ENCODE data around the gene STARD10. TPM values are rescaled to one million over a fixed set of nuclear protein-coding genes. Genes with fewer than 3 reads are reported as not detected.

The STARD10 gene
- total and polyA plus RNA-seq, 9 donors = 39.0 to 84.0 (median 57.9) TPM

DNA sequence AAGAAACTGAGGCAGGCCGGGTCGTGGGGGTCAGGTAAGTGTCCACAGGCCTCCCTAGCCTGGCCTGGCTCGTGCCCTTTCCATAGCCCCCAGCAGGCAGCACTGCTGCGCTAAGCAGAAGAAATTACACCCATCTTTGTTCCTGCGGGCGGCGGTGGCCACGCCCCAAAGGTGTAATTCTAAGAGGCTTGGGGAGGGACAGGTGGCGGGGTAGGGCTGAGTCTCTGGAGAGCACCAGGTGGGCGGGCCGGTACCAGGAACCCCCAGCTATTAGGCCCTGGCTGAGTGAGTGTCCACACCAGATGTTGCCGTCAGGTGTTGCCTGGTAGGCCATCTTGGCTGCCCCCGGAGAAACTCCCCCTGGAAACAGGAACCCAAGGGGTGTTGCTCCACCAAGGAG lies 29.3 kb downstream of the STARD10 start:
- no peaks in the 10 kb centered on the region for H3K9me3 ChIP-seq (replicated peaks; ENCODE audit: control insufficient read depth, low read depth, low read length)
- no peak for DNase-seq

DNA sequence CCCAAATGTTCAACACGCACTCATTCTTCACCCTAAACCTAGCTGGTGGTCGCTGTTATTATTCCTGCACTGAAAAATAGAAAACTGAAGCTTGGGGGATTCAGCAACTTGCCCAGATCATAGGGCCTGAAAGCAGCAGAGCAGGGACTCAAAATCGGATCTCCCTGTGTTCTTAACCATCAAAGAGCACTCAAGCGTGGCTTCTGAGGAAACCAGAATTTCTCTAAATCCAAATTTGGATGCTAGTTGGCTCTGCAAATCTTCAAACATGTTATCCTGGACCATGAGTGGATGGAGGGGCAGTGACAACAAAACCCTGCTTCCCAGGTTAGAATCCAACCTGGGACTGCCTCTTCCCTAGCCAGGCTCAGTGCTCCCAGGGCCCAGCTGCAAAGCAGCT lies 30.0 kb downstream of the STARD10 start:
- H3K27me3 ChIP-seq (ENCODE audit: control insufficient read depth, insufficient read depth, low read length) = no peaks in the 10 kb centered on the region
- WGBS (ENCODE audit: insufficient coverage) = 80% methylated on average over 1 of the region's 4 CpGs
- H3K9me3 ChIP-seq (replicated peaks; ENCODE audit: control insufficient read depth, low read depth, low read length) = no peaks in the 10 kb centered on the region
- no peak overlapping the region for H3K4me3 ChIP-seq (ENCODE audit: low read length)
- DNase-seq = no peak
- H3K36me3 ChIP-seq (ENCODE audit: control insufficient read depth, insufficient read depth, low read length) = no peaks in the 10 kb centered on the region
- no peak overlapping the region for H3K27ac ChIP-seq (ENCODE audit: low read length)
- H3K4me1 ChIP-seq (ENCODE audit: control insufficient read depth, insufficient read depth, low read length) = peaks cover 15% of the 10 kb centered on the region

More for the DNA sequence above, 29.3 kb downstream of the STARD10 start:
- Histone ChIP-seq H3K27ac (ENCODE audit: low read length) (no peak overlapping the region), H3K27me3 (ENCODE audit: control insufficient read depth, insufficient read depth, low read length) (no peaks in the 10 kb centered on the region), H3K4me1 (ENCODE audit: control insufficient read depth, insufficient read depth, low read length) (peaks cover 9% of the 10 kb centered on the region), H3K4me3 (ENCODE audit: low read length) (no peak overlapping the region), H3K36me3 (ENCODE audit: control insufficient read depth, insufficient read depth, low read length) (no peaks in the 10 kb centered on the region)
- 52% methylated on average over 10 of the region's 13 CpGs for WGBS (ENCODE audit: insufficient coverage)

GRCh38 chr11:72762641-72763304 lies 31.1 kb downstream of the STARD10 start:
- H3K27ac ChIP-seq (ENCODE audit: low read length) = no peak overlapping the region
- no peaks in the 10 kb centered on the region for H3K27me3 ChIP-seq (ENCODE audit: control insufficient read depth, insufficient read depth, low read length)
- DNase-seq = no peak
- H3K9me3 ChIP-seq (replicated peaks; ENCODE audit: control insufficient read depth, low read depth, low read length) = no peaks in the 10 kb centered on the region
- 80% methylated on average over 4 of the region's 5 CpGs for WGBS (ENCODE audit: insufficient coverage)
- no peaks in the 10 kb centered on the region for H3K36me3 ChIP-seq (ENCODE audit: control insufficient read depth, insufficient read depth, low read length)
- no peak overlapping the region for H3K4me3 ChIP-seq (ENCODE audit: low read length)
- peaks cover 23% of the 10 kb centered on the region for H3K4me1 ChIP-seq (ENCODE audit: control insufficient read depth, insufficient read depth, low read length)

DNA sequence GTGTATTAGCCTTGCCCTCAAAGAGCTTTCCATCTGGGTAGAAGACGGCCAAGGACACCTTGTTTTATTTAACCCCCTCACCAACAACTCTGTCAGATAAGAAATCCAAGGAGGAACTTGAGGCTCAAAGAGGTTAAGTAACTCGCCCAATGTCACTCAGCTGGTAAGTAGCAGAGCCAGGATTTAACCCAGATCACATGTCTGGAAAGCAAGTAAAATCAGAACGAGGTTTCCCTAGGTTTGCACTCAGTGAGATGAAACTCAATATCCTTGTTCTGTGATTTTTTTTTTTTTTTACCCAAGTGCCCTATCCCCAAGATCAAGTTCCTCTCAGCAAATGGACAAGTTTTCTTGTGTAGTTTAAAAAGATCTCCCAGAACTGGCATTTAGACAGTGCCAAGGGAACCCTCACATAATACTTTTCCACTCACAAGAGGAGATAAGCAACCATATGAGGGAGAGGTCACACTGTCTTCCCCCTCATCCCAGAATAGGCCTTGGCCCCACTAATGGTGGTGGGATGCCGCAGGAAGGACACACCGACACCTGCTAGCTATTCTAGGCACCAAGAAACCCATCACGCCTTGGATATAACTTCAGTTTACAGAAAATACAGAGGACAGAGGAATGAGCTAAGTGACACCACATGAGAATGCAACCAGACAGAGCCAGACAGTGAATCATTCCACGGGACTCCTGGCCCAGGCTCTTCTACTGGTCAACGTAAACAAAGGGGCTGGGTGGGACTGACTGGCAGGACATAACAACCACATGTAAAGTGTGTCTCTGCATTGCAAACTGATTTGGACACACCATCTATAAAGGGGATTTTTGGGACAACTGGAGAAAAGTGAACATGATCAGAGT lies 33.1 kb downstream of the STARD10 start:
- H3K4me3 ChIP-seq (ENCODE audit: low read length) = no peak overlapping the region
- no peak for DNase-seq
- no peaks in the 10 kb centered on the region for H3K9me3 ChIP-seq (replicated peaks; ENCODE audit: control insufficient read depth, low read depth, low read length)
- H3K27ac ChIP-seq (ENCODE audit: low read length) = peak overlapping the region; percentile 24
- H3K27me3 ChIP-seq (ENCODE audit: control insufficient read depth, insufficient read depth, low read length) = no peaks in the 10 kb centered on the region
- H3K4me1 ChIP-seq (ENCODE audit: control insufficient read depth, insufficient read depth, low read length) = peaks cover 27% of the 10 kb centered on the region
- WGBS (ENCODE audit: insufficient coverage) = 80% methylated on average over 3 of the region's 8 CpGs
- H3K36me3 ChIP-seq (ENCODE audit: control insufficient read depth, insufficient read depth, low read length) = peaks cover 7% of the 10 kb centered on the region

- Histone ChIP-seq H3K27ac (ENCODE audit: low read length) (peak overlapping the region; percentile 75), H3K36me3 (ENCODE audit: control insufficient read depth, insufficient read depth, low read length) (peaks cover 7% of the 10 kb centered on the region), H3K27me3 (ENCODE audit: control insufficient read depth, insufficient read depth, low read length) (no peaks in the 10 kb centered on the region), H3K4me3 (ENCODE audit: low read length) (no peak overlapping the region), H3K4me1 (ENCODE audit: control insufficient read depth, insufficient read depth, low read length) (peaks cover 28% of the 10 kb centered on the region), H3K9me3 (replicated peaks; ENCODE audit: control insufficient read depth, low read depth, low read length) (no peaks in the 10 kb centered on the region)
- no peak for DNase-seq
- WGBS (ENCODE audit: insufficient coverage) = 42% methylated on average over 2 of the region's 8 CpGs
Measured at GRCh38 chr11:72759468-72759985, 34.3 kb downstream of the STARD10 start.

DNA sequence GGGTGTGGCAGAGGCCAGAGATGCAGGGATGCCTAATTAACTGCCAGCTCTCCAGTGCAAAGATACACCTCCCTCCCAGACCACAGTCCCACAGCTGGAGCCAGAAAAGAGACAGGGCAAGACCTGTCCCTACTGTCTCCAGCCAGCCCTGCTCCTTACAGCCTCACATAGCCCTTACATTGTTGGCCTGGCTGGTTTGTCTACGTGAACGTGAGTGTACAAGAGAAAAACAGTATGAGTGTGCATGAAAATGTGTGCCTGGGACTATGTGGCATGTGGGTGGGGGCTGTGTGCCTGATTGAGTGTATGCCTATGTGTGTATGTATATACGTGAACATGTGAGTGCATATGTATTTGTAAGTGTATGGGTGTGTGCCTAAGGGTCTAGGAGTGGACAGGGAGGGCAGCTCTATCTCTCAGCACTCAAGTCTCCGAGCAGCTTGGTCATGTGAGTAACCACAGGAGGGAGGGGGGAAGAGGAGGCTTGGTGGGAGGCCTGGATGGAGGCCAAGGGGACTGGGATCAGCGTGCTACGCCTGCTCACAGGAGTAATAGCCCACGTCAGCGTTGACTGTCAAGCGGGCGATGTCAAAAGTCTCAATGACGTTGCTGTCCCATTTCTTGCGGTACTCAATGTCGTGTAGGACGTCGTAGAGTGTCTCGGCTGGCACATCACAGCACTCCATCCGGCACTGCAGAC lies 35.0 kb downstream of the STARD10 start:
- no peak overlapping the region for H3K4me3 ChIP-seq (ENCODE audit: low read length)
- DNase-seq = peak; percentile 73
- 50% methylated on average over 16 of the region's 17 CpGs for WGBS (ENCODE audit: insufficient coverage)
- H3K27ac ChIP-seq (ENCODE audit: low read length) = peak overlapping the region; percentile 75
- H3K9me3 ChIP-seq (replicated peaks; ENCODE audit: control insufficient read depth, low read depth, low read length) = no peaks in the 10 kb centered on the region
- no peaks in the 10 kb centered on the region for H3K27me3 ChIP-seq (ENCODE audit: control insufficient read depth, insufficient read depth, low read length)
- peaks cover 7% of the 10 kb centered on the region for H3K36me3 ChIP-seq (ENCODE audit: control insufficient read depth, insufficient read depth, low read length)
- H3K4me1 ChIP-seq (ENCODE audit: control insufficient read depth, insufficient read depth, low read length) = peaks cover 28% of the 10 kb centered on the region

GRCh38 chr11:72758304-72758689 lies 35.5 kb downstream of the STARD10 start:
- peaks cover 7% of the 10 kb centered on the region for H3K36me3 ChIP-seq (ENCODE audit: control insufficient read depth, insufficient read depth, low read length)
- peaks cover 32% of the 10 kb centered on the region for H3K4me1 ChIP-seq (ENCODE audit: control insufficient read depth, insufficient read depth, low read length)
- H3K27ac ChIP-seq (ENCODE audit: low read length) = no peak overlapping the region
- 72% methylated on average over 7 of the region's 7 CpGs for WGBS (ENCODE audit: insufficient coverage)
- no peak for DNase-seq
- H3K4me3 ChIP-seq (ENCODE audit: low read length) = no peak overlapping the region
- H3K27me3 ChIP-seq (ENCODE audit: control insufficient read depth, insufficient read depth, low read length) = no peaks in the 10 kb centered on the region
- no peaks in the 10 kb centered on the region for H3K9me3 ChIP-seq (replicated peaks; ENCODE audit: control insufficient read depth, low read depth, low read length)

- peak; percentile 63 for DNase-seq
- H3K4me3 ChIP-seq (ENCODE audit: low read length) = no peak overlapping the region
- peaks cover 4% of the 10 kb centered on the region for H3K27me3 ChIP-seq (ENCODE audit: control insufficient read depth, insufficient read depth, low read length)
- no peaks in the 10 kb centered on the region for H3K9me3 ChIP-seq (replicated peaks; ENCODE audit: control insufficient read depth, low read depth, low read length)
- peaks cover 50% of the 10 kb centered on the region for H3K4me1 ChIP-seq (ENCODE audit: control insufficient read depth, insufficient read depth, low read length)
- peak overlapping the region; percentile 73 for H3K27ac ChIP-seq (ENCODE audit: low read length)
- peaks cover 7% of the 10 kb centered on the region for H3K36me3 ChIP-seq (ENCODE audit: control insufficient read depth, insufficient read depth, low read length)
- 72% methylated on average over 3 of the region's 4 CpGs for WGBS (ENCODE audit: insufficient coverage)
Measured at GRCh38 chr11:72755713-72756285, 38.0 kb downstream of the STARD10 start.

GRCh38 chr11:72754544-72755155 lies 39.2 kb downstream of the STARD10 start:
- H3K9me3 ChIP-seq (replicated peaks; ENCODE audit: control insufficient read depth, low read depth, low read length) = no peaks in the 10 kb centered on the region
- no peak for DNase-seq
- peaks cover 4% of the 10 kb centered on the region for H3K27me3 ChIP-seq (ENCODE audit: control insufficient read depth, insufficient read depth, low read length)
- 49% methylated on average over 41 of the region's 48 CpGs for WGBS (ENCODE audit: insufficient coverage)
- H3K4me3 ChIP-seq (ENCODE audit: low read length) = no peak overlapping the region
- H3K27ac ChIP-seq (ENCODE audit: low read length) = no peak overlapping the region
- H3K4me1 ChIP-seq (ENCODE audit: control insufficient read depth, insufficient read depth, low read length) = peaks cover 49% of the 10 kb centered on the region
- peaks cover 7% of the 10 kb centered on the region for H3K36me3 ChIP-seq (ENCODE audit: control insufficient read depth, insufficient read depth, low read length)
